ENCODE data around the gene FAM171A2. TPM values are rescaled to one million over a fixed set of nuclear protein-coding genes. Genes with fewer than 3 reads are reported as not detected.

The FAM171A2 gene
- total RNA-seq, 1 experiment from 2014 or later: 0.30 TPM

- BruUV-seq (replicated peaks): no TSS peak
- Mint-ChIP-seq H3K27ac (ENCODE audit: low read depth, unreplicated experiment) (no peak overlapping the region), H3K36me3 (ENCODE audit: insufficient read depth, unreplicated experiment) (peaks cover 23% of the 10 kb centered on the region), H3K4me1 (ENCODE audit: insufficient read depth, unreplicated experiment) (peaks cover 9% of the 10 kb centered on the region), H3K4me3 (ENCODE audit: unreplicated experiment) (no peak overlapping the region), H3K27me3 (ENCODE audit: insufficient read depth, unreplicated experiment) (peaks cover 12% of the 10 kb centered on the region), H3K9me3 (ENCODE audit: unreplicated experiment) (no peaks in the 10 kb centered on the region)
- DNase-seq (ENCODE audit: unreplicated experiment): no peak
- intact Hi-C loops (cut with micrococcal nuclease): no loop called here
- POLR2A ChIA-PET: interaction anchor here (1.3 to 3.1 kb wide), 2 partner anchors 99 to 101 kb away, joined by 3 to 15 read pairs; partner anchors contain the start of gene UBTF
- CTCF ChIA-PET: interaction anchor here (2.5 kb wide), 1 partner anchor 11 kb away, joined by 8 read pairs; no protein-coding TSS in a partner anchor
- TF ChIP-seq, protein P1, sequence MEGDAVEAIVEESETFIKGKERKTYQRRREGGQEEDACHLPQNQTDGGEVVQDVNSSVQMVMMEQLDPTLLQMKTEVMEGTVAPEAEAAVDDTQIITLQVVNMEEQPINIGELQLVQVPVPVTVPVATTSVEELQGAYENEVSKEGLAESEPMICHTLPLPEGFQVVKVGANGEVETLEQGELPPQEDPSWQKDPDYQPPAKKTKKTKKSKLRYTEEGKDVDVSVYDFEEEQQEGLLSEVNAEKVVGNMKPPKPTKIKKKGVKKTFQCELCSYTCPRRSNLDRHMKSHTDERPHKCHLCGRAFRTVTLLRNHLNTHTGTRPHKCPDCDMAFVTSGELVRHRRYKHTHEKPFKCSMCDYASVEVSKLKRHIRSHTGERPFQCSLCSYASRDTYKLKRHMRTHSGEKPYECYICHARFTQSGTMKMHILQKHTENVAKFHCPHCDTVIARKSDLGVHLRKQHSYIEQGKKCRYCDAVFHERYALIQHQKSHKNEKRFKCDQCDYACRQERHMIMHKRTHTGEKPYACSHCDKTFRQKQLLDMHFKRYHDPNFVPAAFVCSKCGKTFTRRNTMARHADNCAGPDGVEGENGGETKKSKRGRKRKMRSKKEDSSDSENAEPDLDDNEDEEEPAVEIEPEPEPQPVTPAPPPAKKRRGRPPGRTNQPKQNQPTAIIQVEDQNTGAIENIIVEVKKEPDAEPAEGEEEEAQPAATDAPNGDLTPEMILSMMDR (IDR thresholded peaks at IDR 0.05; ENCODE audit: unreplicated experiment): no peak
Measured at GRCh38 chr17:44320066-44320465, 43.6 kb downstream of the FAM171A2 start.

- Mint-ChIP-seq H3K36me3 (ENCODE audit: insufficient read depth, unreplicated experiment) (peaks cover 17% of the 10 kb centered on the region), H3K9me3 (ENCODE audit: unreplicated experiment) (no peaks in the 10 kb centered on the region), H3K27ac (ENCODE audit: low read depth, unreplicated experiment) (no peak overlapping the region), H3K27me3 (ENCODE audit: insufficient read depth, unreplicated experiment) (peaks cover 12% of the 10 kb centered on the region), H3K4me3 (ENCODE audit: unreplicated experiment) (no peak overlapping the region), H3K4me1 (ENCODE audit: insufficient read depth, unreplicated experiment) (peaks cover 9% of the 10 kb centered on the region)
- ChIA-PET CTCF (interaction anchor here (0.6 to 2.5 kb wide), 3 partner anchors 13 to 51 kb away, joined by 3 to 8 read pairs (median 4); no protein-coding TSS in a partner anchor), POLR2A (interaction anchor here (0.5 to 3.1 kb wide), 6 partner anchors 8 to 252 kb away, joined by 3 to 15 read pairs (median 3); partner anchors contain the start of gene LSM12)
- BruUV-seq (replicated peaks): no TSS peak
- TF ChIP-seq, protein P1 (IDR thresholded peaks at IDR 0.05; ENCODE audit: unreplicated experiment): no peak
- DNase-seq (ENCODE audit: unreplicated experiment): no peak
- intact Hi-C loops (cut with micrococcal nuclease): no loop called here
Measured at GRCh38 chr17:44318077-44318892, 45.4 kb downstream of the FAM171A2 start.

DNA sequence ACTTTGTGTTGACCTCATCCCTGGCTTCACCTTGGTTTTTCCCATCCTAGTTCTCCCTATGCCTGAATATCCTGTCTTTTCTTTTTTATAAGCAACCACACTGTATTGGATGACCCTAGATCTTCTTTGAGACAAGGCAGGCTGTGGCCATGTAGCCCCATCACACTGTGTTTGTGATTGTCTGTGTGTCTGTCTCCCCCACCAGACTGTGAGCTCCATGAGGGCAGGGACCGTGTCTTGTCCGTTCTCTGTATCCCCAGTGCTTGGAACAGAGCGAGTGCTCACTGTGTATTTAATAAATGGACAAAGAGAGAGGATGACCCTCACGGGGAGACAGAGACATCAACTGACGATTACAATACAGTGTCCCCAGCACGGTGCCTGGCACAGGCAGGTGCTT is 46.1 kb downstream of the FAM171A2 start:
- no peak overlapping the region for H3K4me3 Mint-ChIP-seq (ENCODE audit: unreplicated experiment)
- H3K27me3 Mint-ChIP-seq (ENCODE audit: insufficient read depth, unreplicated experiment): peaks cover 12% of the 10 kb centered on the region
- TF ChIP-seq, protein P1 (IDR thresholded peaks at IDR 0.05; ENCODE audit: unreplicated experiment): no peak
- no peak overlapping the region for H3K27ac Mint-ChIP-seq (ENCODE audit: low read depth, unreplicated experiment)
- H3K36me3 Mint-ChIP-seq (ENCODE audit: insufficient read depth, unreplicated experiment): peaks cover 17% of the 10 kb centered on the region
- peaks cover 9% of the 10 kb centered on the region for H3K4me1 Mint-ChIP-seq (ENCODE audit: insufficient read depth, unreplicated experiment)
- H3K9me3 Mint-ChIP-seq (ENCODE audit: unreplicated experiment): no peaks in the 10 kb centered on the region
- ChIA-PET CTCF (no interaction called here), POLR2A (interaction anchor here (0.5 to 3.1 kb wide), 2 partner anchors 8 to 96 kb away, joined by 6 to 15 read pairs; no protein-coding TSS in a partner anchor)
- intact Hi-C loops (cut with micrococcal nuclease): no loop called here
- DNase-seq (ENCODE audit: unreplicated experiment): no peak
- BruUV-seq (replicated peaks): no TSS peak

Data from MCF 10A (cell line).